RCC 7860 (cell line): ENCODE data around the gene ARAP3.
A peak's percentile ranks its signal among the peaks of the same experiment; 100 is the strongest.
"Not testable (repeated sequence)": the region's sequence is repeated elsewhere in the genome, so short reads cannot be mapped to it uniquely, and the experiment has no call there.

Source experiments
- DNase-seq: peaks from one replicate; pipeline ENCODE4 v3.0.0-alpha.2; 2015; ENCODE audit warnings: low spot score
- FAIRE-seq: peaks from 2 replicates; lab custom pipeline; 2012; peaks lifted over from hg19 to GRCh38; lab: Jason Lieb, UNC

The ARAP3 gene

DNA sequence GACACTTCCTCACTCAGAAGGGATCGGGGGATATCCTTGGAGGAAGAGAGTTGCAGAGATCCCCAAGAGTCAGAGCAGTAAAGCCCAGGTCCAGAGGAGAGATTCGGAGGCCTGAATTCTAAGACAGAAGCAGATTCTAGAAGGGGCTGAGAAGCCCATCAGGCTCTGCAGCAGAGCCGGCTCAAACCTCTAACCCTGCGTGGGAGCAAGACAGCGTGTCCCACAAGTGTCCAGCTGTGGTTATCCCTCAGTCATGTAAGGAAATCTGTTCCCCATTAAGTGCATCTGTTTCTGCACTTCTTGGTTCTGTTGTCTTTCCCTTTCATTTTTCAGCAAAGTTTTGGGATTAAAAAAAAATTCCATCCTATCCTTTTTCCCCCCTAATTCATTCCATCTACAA is 58.4 kb downstream of the ARAP3 start:
- FAIRE-seq (no peak), DNase-seq (no peak)

- no peak for DNase-seq
- FAIRE-seq: no peak
Measured at GRCh38 chr5:141623186-141623585, 58.8 kb downstream of the ARAP3 start.

DNA sequence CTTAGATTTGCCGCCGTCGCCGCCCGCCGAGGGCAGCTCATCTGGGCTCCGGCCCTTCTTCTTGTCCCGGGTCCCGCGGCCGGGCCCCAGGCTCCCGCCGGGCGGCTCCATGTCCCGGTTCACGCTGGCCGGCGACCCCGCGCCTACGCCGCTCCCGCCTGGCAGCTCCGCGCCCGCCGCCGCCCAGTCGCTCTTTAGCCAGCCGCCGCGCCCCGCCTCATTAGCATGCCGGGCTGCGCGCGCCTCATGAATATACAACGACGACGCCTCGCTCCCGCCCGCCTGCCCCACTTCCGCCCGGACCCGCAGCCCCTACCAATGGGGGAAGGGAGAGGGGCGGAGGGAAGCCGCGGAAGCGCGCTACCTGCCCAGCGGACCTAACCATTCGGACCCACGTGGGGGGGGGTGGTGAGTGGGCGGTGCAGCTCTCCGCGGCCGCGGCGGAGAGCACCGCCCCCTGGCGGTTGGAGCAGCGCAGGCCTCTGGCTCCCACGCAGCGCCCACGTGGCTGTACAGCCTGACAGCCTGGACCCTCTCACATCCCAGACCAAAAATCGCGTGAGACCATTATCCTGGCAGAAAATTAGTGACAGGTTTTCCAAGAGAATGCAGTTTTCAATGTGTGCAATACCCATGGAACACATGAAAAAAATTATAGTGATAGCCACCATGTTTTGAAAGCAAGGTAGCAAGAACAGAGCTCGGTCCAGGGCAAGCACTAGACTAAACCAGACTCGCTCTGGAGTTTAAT is 63.1 kb downstream of the ARAP3 start, which contains the start of gene DIAPH1:
TSS of gene DIAPH1 (minus strand) at position 197 of the 751 bp plus-strand sequence. CDS start at position 111, 86 bp downstream.
- DNase-seq: peak; percentile 89

DNA sequence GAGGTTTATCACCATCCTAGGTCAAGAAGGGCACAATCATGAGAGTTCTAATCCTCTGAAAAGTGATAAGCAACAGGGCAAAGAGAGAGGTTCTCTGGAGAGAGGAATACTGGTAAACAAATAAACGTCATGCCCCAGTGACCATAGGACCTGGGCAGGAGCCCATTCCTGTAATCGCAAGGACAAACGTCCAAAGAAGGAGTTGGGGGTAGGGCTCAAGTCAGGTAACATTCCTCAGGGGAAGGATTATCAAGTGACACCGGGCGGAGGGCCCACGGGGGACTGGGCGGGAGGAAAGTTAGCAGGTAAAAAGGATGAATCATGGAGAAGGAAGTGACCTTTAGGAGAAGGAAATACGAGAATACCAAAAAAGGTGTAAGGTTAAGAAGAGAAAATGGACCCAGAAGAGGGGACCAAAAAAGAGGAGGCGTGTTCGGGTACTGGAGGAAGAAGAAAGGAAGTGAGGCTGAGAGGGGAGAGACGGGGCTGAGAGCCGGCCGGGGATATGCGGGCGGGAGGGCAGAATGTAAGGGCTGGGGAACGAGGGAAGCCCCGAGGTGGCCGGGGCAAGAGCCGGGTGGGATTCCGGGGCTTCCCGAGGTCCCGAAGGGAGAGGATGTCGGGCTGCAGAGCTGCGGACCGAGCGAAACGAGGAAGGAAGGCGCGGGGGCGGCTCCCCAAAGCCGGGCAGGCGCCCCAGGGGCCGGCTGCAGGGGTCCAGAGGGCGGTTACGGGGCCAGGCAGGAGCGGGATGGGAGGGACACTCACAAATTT is 63.8 kb downstream of the ARAP3 start:
- peak; percentile 31 for DNase-seq
- FAIRE-seq: no peak

More for the DNA sequence above, 63.1 kb downstream of the ARAP3 start, which contains the start of gene DIAPH1:
- FAIRE-seq: peak; percentile 67

- no peak for DNase-seq
- no peak for FAIRE-seq
Measured at GRCh38 chr5:141617682-141618029, 64.4 kb downstream of the ARAP3 start.

- DNase-seq: no peak
- no peak for FAIRE-seq
Measured at GRCh38 chr5:141617128-141617527, 64.9 kb downstream of the ARAP3 start.

GRCh38 chr5:141615991-141616720 is 65.9 kb downstream of the ARAP3 start:
- FAIRE-seq (no peak), DNase-seq (no peak)

- DNase-seq (no peak), FAIRE-seq (no peak)
Measured at GRCh38 chr5:141613344-141613743, 68.7 kb downstream of the ARAP3 start.

- DNase-seq: peak; percentile 32
- FAIRE-seq: peak; percentile 61
Measured at GRCh38 chr5:141611289-141611688, 70.7 kb downstream of the ARAP3 start.

GRCh38 chr5:141609921-141610320 is 72.1 kb downstream of the ARAP3 start:
- FAIRE-seq, DNase-seq: not testable (repeated sequence)

DNA sequence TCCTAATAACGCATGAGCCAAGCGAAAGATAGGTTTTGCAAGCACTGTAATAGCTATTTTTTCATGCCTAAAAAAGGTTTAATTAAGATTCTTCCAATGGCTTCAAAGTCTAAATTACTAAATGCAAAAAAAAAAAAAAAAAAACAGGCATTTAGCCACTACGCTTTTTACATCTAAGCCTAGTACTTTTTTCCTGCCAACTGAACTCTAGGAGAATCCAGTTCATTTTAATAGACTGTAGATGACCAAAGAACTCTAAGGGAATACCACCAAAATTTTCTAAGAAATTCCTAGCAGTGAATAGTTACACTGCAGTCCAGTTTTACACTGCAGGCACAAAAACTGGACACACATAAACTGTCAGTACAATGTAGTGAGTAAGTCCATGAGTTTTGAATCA is 73.0 kb downstream of the ARAP3 start:
- FAIRE-seq (no peak), DNase-seq (no peak)

GRCh38 chr5:141608557-141608956 is 73.5 kb downstream of the ARAP3 start:
- DNase-seq: peak; percentile 52
- FAIRE-seq: peak; percentile 86

DNA sequence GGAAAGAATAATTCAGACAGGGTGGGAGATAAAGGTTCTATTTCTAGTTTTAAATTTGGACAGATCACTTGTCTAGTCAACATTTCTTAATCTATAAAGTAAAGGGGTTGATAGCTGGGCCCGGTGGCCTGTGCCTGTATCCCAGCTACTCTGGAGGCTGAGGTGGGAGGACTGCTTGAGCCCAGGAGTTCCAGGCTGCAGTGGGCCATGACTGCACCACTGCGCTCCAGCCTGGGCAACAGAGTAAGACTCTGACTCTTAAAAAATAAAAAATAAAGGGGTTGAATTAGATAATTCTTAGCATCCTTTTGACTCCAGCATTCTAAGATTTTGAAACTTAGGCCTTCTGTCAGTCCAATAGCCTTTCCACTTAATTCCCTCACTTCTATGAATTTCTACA is 74.0 kb downstream of the ARAP3 start:
- no peak for FAIRE-seq
- DNase-seq: no peak

GRCh38 chr5:141605523-141606277 is 76.3 kb downstream of the ARAP3 start:
- DNase-seq (peak; percentile 51), FAIRE-seq (no peak)

DNA sequence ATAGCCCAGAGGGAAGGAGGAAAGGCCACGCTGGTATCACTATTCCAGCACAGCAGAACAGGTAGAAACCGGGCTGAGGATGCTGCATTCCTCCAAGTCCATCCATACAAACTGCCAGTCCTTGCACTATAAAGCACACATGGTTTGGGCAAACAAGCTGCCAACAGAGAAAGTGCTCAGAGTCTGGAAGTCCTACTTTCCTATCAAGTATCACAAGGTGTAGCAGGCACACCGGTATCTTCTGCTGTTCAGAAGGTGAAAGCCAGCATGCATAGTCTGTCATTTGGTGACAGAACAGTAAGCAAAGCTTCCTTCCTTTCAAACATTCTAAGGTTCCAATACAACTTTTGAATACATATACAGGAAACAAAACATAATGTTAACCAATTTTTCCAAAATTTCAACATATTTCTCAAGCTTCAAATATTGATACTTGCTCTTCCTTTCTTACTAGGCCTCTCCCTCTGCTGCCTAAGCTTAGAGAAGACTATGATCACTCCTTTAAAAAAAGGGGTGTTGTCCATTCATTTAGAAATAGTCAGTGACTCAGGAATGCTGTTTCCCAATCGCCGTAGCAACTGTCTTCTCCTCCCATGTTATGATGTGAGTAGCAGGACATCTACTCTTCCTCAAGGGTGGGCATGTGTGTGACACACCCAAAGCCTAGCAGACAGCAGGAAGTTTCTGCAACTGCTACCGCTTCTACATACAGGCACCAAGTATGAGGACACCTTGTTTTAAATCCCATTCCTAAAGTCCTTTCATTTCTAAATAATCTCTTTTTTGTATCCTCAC is 77.9 kb downstream of the ARAP3 start:
- DNase-seq (peak; percentile 87), FAIRE-seq (peak; percentile 58)
